T-cell (primary cell): Measurements from ENCODE around the gene APLP2. TPM values are rescaled to one million over a fixed set of nuclear protein-coding genes. Genes with fewer than 3 reads are reported as not detected.

Source experiments
- ATAC-seq, 4 experiments: fragments of 200-7000 bp in 3 of 4; fragments of 150-1000 bp in 1 of 4; cut with Tn5 transposase; replicated peaks in 1 of 4; 1 replicate in 3 of 4; 2 replicates in 1 of 4; pipeline ENCODE4 v1.10.0; 2021; ENCODE audit warnings: moderate library complexity in 3 of 4, mild to moderate bottlenecking in 2 of 4, moderate number of reproducible peaks in 1 of 4
- CTCF ChIA-PET, 2 donors: fragments of 300-600 bp; sonication (Branson Sonifier 250); formaldehyde crosslinking; loops; one replicate each; lab custom pipeline; 2022; ENCODE audit warnings: antibody characterized with exemption in 2 of 2; lab: Charles Lee
- POLR2A ChIA-PET, 2 donors: fragments of 300-600 bp; sonication (Branson Sonifier 250); formaldehyde crosslinking; loops; one replicate each; lab custom pipeline; 2022; ENCODE audit warnings: antibody characterized with exemption in 2 of 2; lab: Charles Lee
- DNase-seq, 35 experiments: peaks; one replicate each; pipeline versions ENCODE4 v3.0.0 to v3.0.0-alpha.2; 2013 to 2023
- H3K27ac ChIP-seq: one replicate; pipeline ENCODE4 v1.5.1; 2013; ENCODE audit warnings: low read length
- H3K27me3 ChIP-seq, 2 experiments: replicated peaks in 1 of 2; 1 replicate in 1 of 2; 2 replicates in 1 of 2; pipeline versions ENCODE4 v1.6.1 to v1.7.0; 2013; ENCODE audit warnings: low read length in 1 of 2, mixed read lengths in 1 of 2; ENCODE audit not compliant: control insufficient read depth in 2 of 2, insufficient read depth in 2 of 2; ENCODE audit errors: extremely low read depth in 1 of 2
- H3K36me3 ChIP-seq, 2 donors: 1 replicate in 1 of 2; 2 replicates in 1 of 2; pipeline versions ENCODE4 v1.6.1 to v1.7.0; 2013; ENCODE audit warnings: low read length in 1 of 2; ENCODE audit not compliant: control insufficient read depth in 2 of 2, insufficient read depth in 1 of 2; ENCODE audit errors: extremely low read depth in 1 of 2
- H3K4me1 ChIP-seq, 2 experiments: 1 replicate in 1 of 2; 2 replicates in 1 of 2; pipeline versions ENCODE4 v1.6.1 to v1.7.0; 2013; ENCODE audit warnings: low read length in 2 of 2, mixed read lengths in 1 of 2; ENCODE audit not compliant: insufficient read depth in 2 of 2, control insufficient read depth in 1 of 2; ENCODE audit errors: extremely low read depth in 1 of 2
- H3K4me3 ChIP-seq, 2 donors: 1 replicate in 1 of 2; 2 replicates in 1 of 2; pipeline versions ENCODE4 v1.5.1 to v1.7.0; 2013; ENCODE audit warnings: mild to moderate bottlenecking in 2 of 2, low read length in 1 of 2, moderate library complexity in 1 of 2; ENCODE audit not compliant: control insufficient read depth in 1 of 2; ENCODE audit errors: extremely low read depth in 1 of 2
- H3K9me3 ChIP-seq: 2 replicates; pipeline ENCODE4 v1.7.0; 2013
- H3K27ac Mint-ChIP-seq, 2 donors: one replicate each; pipeline ENCODE4 v1.8.0; 2020 to 2021; ENCODE audit warnings: mild to moderate bottlenecking in 2 of 2, mixed read lengths in 2 of 2
- H3K27me3 Mint-ChIP-seq, 2 donors: one replicate each; pipeline ENCODE4 v1.8.0; 2021 to 2022; ENCODE audit warnings: mixed read lengths in 2 of 2
- H3K36me3 Mint-ChIP-seq: one replicate; pipeline ENCODE4 v1.8.0; 2021; ENCODE audit warnings: mixed read lengths
- H3K4me1 Mint-ChIP-seq, 3 donors: one replicate each; pipeline ENCODE4 v1.8.0; 2020 to 2022; ENCODE audit warnings: mixed read lengths in 3 of 3, mild to moderate bottlenecking in 1 of 3
- H3K4me3 Mint-ChIP-seq, 3 donors: one replicate each; pipeline ENCODE4 v1.8.0; 2020 to 2022; ENCODE audit warnings: mild to moderate bottlenecking in 3 of 3, mixed read lengths in 3 of 3, moderate library complexity in 3 of 3
- H3K9me3 Mint-ChIP-seq, 3 donors: one replicate each; pipeline ENCODE4 v1.8.0; 2020 to 2022; ENCODE audit warnings: mixed read lengths in 3 of 3
- WGBS: methylation state at CpG from one replicate; pipeline ENCODE4 v1.1.5; 2013; ENCODE audit warnings: missing lambda C conversion rate; ENCODE audit not compliant: insufficient coverage; 5-methylcytosine and 5-hydroxymethylcytosine counted together
- total RNA-seq, 35 experiments: library from RNA in 6 of 35; stranded (reverse) in 6 of 35; fragments of 120-200 nt in 1 of 35; gene quantifications; one replicate each; pipeline versions ENCODE4 v1.2.1 to v1.2.4 and lab custom pipeline; 2013 to 2026

APLP2 gene
- total RNA-seq, 5 donors from 2014 or later (not counting 1 experiment from before 2014, with no cell fraction given) = 36.4 to 61.9 (median 51.0) TPM

GRCh38 chr11:130061017-130061416 lies 8.7 kb upstream of the APLP2 start:
- Mint-ChIP-seq H3K27ac (no peak overlapping the region), H3K4me3 (no peak overlapping the region), H3K27me3 (peaks cover 21 to 23% of the 10 kb centered on the region in 2 donors), H3K4me1 (no peaks in the 10 kb centered on the region), H3K9me3 (no peaks in the 10 kb centered on the region), H3K36me3 (no peaks in the 10 kb centered on the region)
- DNase-seq (no peak), ATAC-seq (no peak)
- Histone ChIP-seq H3K36me3 (no peaks in the 10 kb centered on the region), H3K9me3 (no peaks in the 10 kb centered on the region), H3K27ac (no peak overlapping the region), H3K27me3 (peaks cover 0 to 20% of the 10 kb centered on the region in 2 experiments), H3K4me1 (no peaks in the 10 kb centered on the region), H3K4me3 (no peak overlapping the region)
- ChIA-PET CTCF (no interaction called here), POLR2A (no interaction called here)
- no CpG with 5 or more reads among the region's 1 CpG for WGBS

GRCh38 chr11:130062026-130062425 lies 7.7 kb upstream of the APLP2 start:
- DNase-seq (no peak), ATAC-seq (no peak)
- POLR2A ChIA-PET = interaction anchor here in 1 of 2 donors (0.5 kb wide), 1 partner anchor 58 kb away, joined by 3 read pairs; no protein-coding TSS in a partner anchor
- CTCF ChIA-PET = interaction anchor here in 1 of 2 donors (0.7 kb wide), 1 partner anchor 70 kb away, joined by 3 read pairs; no protein-coding TSS in a partner anchor
- peaks cover 20 to 22% of the 10 kb centered on the region in 2 donors for H3K27me3 Mint-ChIP-seq
- WGBS = 94% methylated on average over 2 of the region's 4 CpGs
- no peaks in the 10 kb centered on the region for H3K36me3 ChIP-seq
- no peaks in the 10 kb centered on the region for H3K9me3 Mint-ChIP-seq
- H3K4me1 ChIP-seq = no peaks in the 10 kb centered on the region
- no peaks in the 10 kb centered on the region for H3K36me3 Mint-ChIP-seq
- no peak overlapping the region for H3K4me3 Mint-ChIP-seq
- H3K9me3 ChIP-seq = no peaks in the 10 kb centered on the region
- no peak overlapping the region for H3K27ac ChIP-seq
- H3K4me1 Mint-ChIP-seq = no peaks in the 10 kb centered on the region
- H3K27me3 ChIP-seq = peaks cover 0 to 20% of the 10 kb centered on the region in 2 experiments
- no peak overlapping the region for H3K4me3 ChIP-seq
- no peak overlapping the region for H3K27ac Mint-ChIP-seq

GRCh38 chr11:130063451-130063850 lies 6.2 kb upstream of the APLP2 start:
- H3K27me3 ChIP-seq = peaks cover 0 to 17% of the 10 kb centered on the region in 2 experiments
- Mint-ChIP-seq H3K36me3 (no peaks in the 10 kb centered on the region), H3K27me3 (peaks cover 15 to 17% of the 10 kb centered on the region in 2 donors), H3K4me3 (no peak overlapping the region), H3K9me3 (no peaks in the 10 kb centered on the region), H3K27ac (no peak overlapping the region), H3K4me1 (peaks cover 3 to 6% (median 3%) of the 10 kb centered on the region in 3 donors)
- ChIA-PET POLR2A (interaction anchor here in 1 of 2 donors (0.8 to 0.9 kb wide), 2 partner anchors 55 to 60 kb away, joined by 3 to 6 read pairs; no protein-coding TSS in a partner anchor), CTCF (interaction anchor here in 1 of 2 donors (0.6 kb wide), 1 partner anchor 61 kb away, joined by 4 read pairs; the partner anchor contains the start of gene PRDM10)
- H3K27ac ChIP-seq = no peak overlapping the region
- H3K4me1 ChIP-seq = peaks cover 0 to 3% of the 10 kb centered on the region in 2 experiments
- 90% methylated on average over 1 of the region's 2 CpGs for WGBS
- H3K36me3 ChIP-seq = no peaks in the 10 kb centered on the region
- DNase-seq = no peak
- no peak for ATAC-seq
- H3K9me3 ChIP-seq = no peaks in the 10 kb centered on the region
- H3K4me3 ChIP-seq = no peak overlapping the region

GRCh38 chr11:130064596-130064995 lies 5.1 kb upstream of the APLP2 start:
- Histone ChIP-seq H3K4me3 (no peak overlapping the region), H3K27ac (no peak overlapping the region), H3K27me3 (peaks cover 0 to 11% of the 10 kb centered on the region in 2 experiments), H3K36me3 (no peaks in the 10 kb centered on the region), H3K4me1 (peaks cover 2 to 9% of the 10 kb centered on the region in 2 experiments), H3K9me3 (no peaks in the 10 kb centered on the region)
- H3K27ac Mint-ChIP-seq = no peak overlapping the region
- no peaks in the 10 kb centered on the region for H3K36me3 Mint-ChIP-seq
- DNase-seq = no peak
- CTCF ChIA-PET = no interaction called here
- WGBS = 100% methylated on average over 1 of the region's 4 CpGs
- peaks cover 12 to 17% of the 10 kb centered on the region in 2 donors for H3K27me3 Mint-ChIP-seq
- no peak for ATAC-seq
- peaks cover 7 to 12% (median 9%) of the 10 kb centered on the region in 3 donors for H3K4me1 Mint-ChIP-seq
- POLR2A ChIA-PET = interaction anchor here in 1 of 2 donors (0.5 kb wide), 1 partner anchor 14 kb away, joined by 4 read pairs; no protein-coding TSS in a partner anchor
- no peak overlapping the region for H3K4me3 Mint-ChIP-seq
- no peaks in the 10 kb centered on the region for H3K9me3 Mint-ChIP-seq

GRCh38 chr11:130066338-130066737 lies 3.4 kb upstream of the APLP2 start:
- 100% methylated on average over 1 of the region's 5 CpGs for WGBS
- Mint-ChIP-seq H3K36me3 (no peaks in the 10 kb centered on the region), H3K27ac (no peak overlapping the region), H3K4me3 (no peak overlapping the region), H3K27me3 (peaks cover 3 to 6% of the 10 kb centered on the region in 2 donors), H3K9me3 (no peaks in the 10 kb centered on the region), H3K4me1 (peaks cover 12 to 19% (median 17%) of the 10 kb centered on the region in 3 donors)
- Histone ChIP-seq H3K27me3 (peaks cover 0 to 6% of the 10 kb centered on the region in 2 experiments), H3K27ac (no peak overlapping the region), H3K4me1 (peaks cover 2 to 14% of the 10 kb centered on the region in 2 experiments), H3K9me3 (no peaks in the 10 kb centered on the region), H3K36me3 (no peaks in the 10 kb centered on the region), H3K4me3 (no peak overlapping the region)
- ChIA-PET CTCF (interaction anchor here in 1 of 2 donors (0.7 kb wide), 1 partner anchor 17 kb away, joined by 3 read pairs; no protein-coding TSS in a partner anchor), POLR2A (interaction anchor here in 1 of 2 donors (0.6 kb wide), 1 partner anchor 172 kb away, joined by 3 read pairs; no protein-coding TSS in a partner anchor)
- DNase-seq = no peak
- ATAC-seq = no peak

- ChIA-PET POLR2A (no interaction called here), CTCF (no interaction called here)
- H3K4me3 Mint-ChIP-seq = peak overlapping the region; percentile 92 to 97 (median 93)
- peaks cover 0 to 6% of the 10 kb centered on the region in 2 donors for H3K27me3 Mint-ChIP-seq
- H3K27me3 ChIP-seq = no peaks in the 10 kb centered on the region
- no peak for ATAC-seq
- peak overlapping the region; percentile 82 for H3K27ac ChIP-seq
- peaks cover 2 to 14% of the 10 kb centered on the region in 2 experiments for H3K4me1 ChIP-seq
- H3K36me3 Mint-ChIP-seq = no peaks in the 10 kb centered on the region
- peak overlapping the region; percentile 84 for H3K4me3 ChIP-seq
- H3K4me1 Mint-ChIP-seq = peaks cover 21 to 30% (median 26%) of the 10 kb centered on the region in 3 donors
- no peaks in the 10 kb centered on the region for H3K9me3 ChIP-seq
- H3K27ac Mint-ChIP-seq = peak overlapping the region; percentile 94 to 96
- no peaks in the 10 kb centered on the region for H3K36me3 ChIP-seq
- WGBS = 67% methylated on average over 17 of the region's 18 CpGs
- no peaks in the 10 kb centered on the region for H3K9me3 Mint-ChIP-seq
- peak in 1 of 35 experiments; percentile 48 for DNase-seq
These were observed 1.1 kb upstream of the APLP2 start for GRCh38 chr11:130068546-130068985.
